GM10266 (cell line): ENCODE data around the gene PAQR9.

Experiments
- DNase-seq: peaks from one replicate; pipeline ENCODE4 v3.0.0; 2012; ENCODE audit errors: extremely low spot score
- TF ChIP-seq, protein P1 (sequence below): IDR thresholded peaks from 2 replicates; pipeline ENCODE4 v1.5.1; 2012; ENCODE audit warnings: mild to moderate bottlenecking, low read depth; ENCODE audit not compliant: control insufficient read depth, insufficient read depth; ENCODE audit errors: missing control alignments

The PAQR9 gene

GRCh38 chr3:142931222-142931621 lies 32.3 kb downstream of the PAQR9 start:
- no peak for DNase-seq
- TF ChIP-seq, protein P1, sequence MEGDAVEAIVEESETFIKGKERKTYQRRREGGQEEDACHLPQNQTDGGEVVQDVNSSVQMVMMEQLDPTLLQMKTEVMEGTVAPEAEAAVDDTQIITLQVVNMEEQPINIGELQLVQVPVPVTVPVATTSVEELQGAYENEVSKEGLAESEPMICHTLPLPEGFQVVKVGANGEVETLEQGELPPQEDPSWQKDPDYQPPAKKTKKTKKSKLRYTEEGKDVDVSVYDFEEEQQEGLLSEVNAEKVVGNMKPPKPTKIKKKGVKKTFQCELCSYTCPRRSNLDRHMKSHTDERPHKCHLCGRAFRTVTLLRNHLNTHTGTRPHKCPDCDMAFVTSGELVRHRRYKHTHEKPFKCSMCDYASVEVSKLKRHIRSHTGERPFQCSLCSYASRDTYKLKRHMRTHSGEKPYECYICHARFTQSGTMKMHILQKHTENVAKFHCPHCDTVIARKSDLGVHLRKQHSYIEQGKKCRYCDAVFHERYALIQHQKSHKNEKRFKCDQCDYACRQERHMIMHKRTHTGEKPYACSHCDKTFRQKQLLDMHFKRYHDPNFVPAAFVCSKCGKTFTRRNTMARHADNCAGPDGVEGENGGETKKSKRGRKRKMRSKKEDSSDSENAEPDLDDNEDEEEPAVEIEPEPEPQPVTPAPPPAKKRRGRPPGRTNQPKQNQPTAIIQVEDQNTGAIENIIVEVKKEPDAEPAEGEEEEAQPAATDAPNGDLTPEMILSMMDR: no peak

DNA sequence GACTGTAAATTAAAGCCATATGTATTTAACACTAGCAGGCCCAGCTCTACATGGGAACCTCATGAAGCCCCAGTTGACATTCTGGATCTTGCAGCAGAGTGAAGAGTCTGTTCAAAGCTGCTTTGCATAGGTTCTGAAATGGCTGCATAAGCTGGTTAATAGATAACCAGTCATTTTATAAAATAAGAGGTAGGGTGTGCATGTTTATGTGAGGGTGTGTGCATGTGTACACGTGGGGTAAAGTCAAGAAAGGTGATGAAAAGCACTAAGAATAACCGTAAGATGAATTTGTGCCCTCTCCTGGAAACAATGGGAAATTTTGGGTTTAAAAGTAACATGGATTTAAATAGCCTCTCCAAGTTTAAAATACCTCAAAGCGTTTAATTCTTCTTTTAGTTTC lies 33.0 kb downstream of the PAQR9 start:
- TF ChIP-seq, protein P1: no peak
- no peak for DNase-seq

DNA sequence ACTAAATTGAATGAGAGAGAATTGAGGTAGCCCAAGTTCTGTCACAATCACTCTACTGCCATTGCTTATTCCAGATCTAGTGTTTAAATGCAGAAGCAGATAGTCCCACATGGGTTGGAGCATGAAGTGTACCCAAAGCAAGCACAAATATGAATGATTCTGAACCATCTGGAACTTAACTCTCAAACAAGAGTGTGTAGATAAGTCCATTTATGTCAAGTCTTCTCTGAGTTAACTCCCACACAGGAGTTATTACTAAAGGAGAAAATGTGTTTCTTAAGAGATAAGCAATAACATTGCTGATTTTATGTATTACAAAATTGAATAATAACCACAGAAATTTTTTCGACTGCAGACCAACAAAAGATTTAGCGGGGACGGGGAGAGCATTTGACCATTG lies 33.6 kb downstream of the PAQR9 start:
- DNase-seq: no peak
- TF ChIP-seq, protein P1: no peak

GRCh38 chr3:142929109-142929508 lies 34.4 kb downstream of the PAQR9 start:
- peak; percentile 51 for DNase-seq
- TF ChIP-seq, protein P1: peak; percentile 52

GRCh38 chr3:142926368-142926944 lies 37.0 kb downstream of the PAQR9 start:
- TF ChIP-seq, protein P1: no peak
- no peak for DNase-seq

- TF ChIP-seq, protein P1: no peak
- DNase-seq: no peak
These were observed 38.3 kb downstream of the PAQR9 start for GRCh38 chr3:142925140-142925539.

GRCh38 chr3:142923694-142924093 lies 39.8 kb downstream of the PAQR9 start:
- no peak for DNase-seq
- TF ChIP-seq, protein P1: no peak
